BJ (cell line): ENCODE measurements around the gene TMEM269. TPM values are rescaled to one million over a fixed set of nuclear protein-coding genes. Genes with fewer than 3 reads are reported as not detected.

Source experiments
- CTCF ChIA-PET: fragments of 350-600 bp; formaldehyde crosslinking; extraction: SDS; loops from one replicate; lab custom pipeline; 2021; ENCODE audit warnings: antibody characterized with exemption, inconsistent platforms; lab: Yijun Ruan, JAX
- POLR2A ChIA-PET: fragments of 300-600 bp; sonication (Branson Sonifier 250); formaldehyde crosslinking; extraction: SDS; loops from one replicate; lab custom pipeline; 2021; ENCODE audit warnings: antibody characterized with exemption; lab: Charles Lee
- DNase-seq: peaks from one replicate; pipeline ENCODE4 v3.0.0-alpha.2; 2011; ENCODE audit warnings: low read depth
- H3K27me3 ChIP-seq: 2 replicates; pipeline ENCODE4 v1.6.0; 2011; ENCODE audit warnings: low read length; ENCODE audit not compliant: control insufficient read depth, insufficient read depth
- H3K36me3 ChIP-seq: 2 replicates; pipeline ENCODE4 v1.5.1; 2011; ENCODE audit warnings: low read length; ENCODE audit not compliant: control insufficient read depth, insufficient read depth
- H3K4me3 ChIP-seq: 2 replicates; pipeline ENCODE4 v1.5.1; 2011; ENCODE audit warnings: low read depth, mild to moderate bottlenecking, control low read depth, low read length
- polyA plus RNA-seq: library from polyadenylated mRNA; depleted of rRNA; stranded (reverse); fragments of >200 nt; gene quantifications from 2 replicates; pipeline ENCODE4 v1.2.3, GENCODE V29; 2011
- TF ChIP-seq, protein P1 (sequence below): IDR thresholded peaks from 2 replicates; pipeline ENCODE4 v1.5.1; 2011; ENCODE audit warnings: low read depth, mild to moderate bottlenecking, control low read depth, inconsistent platforms, low read length, moderate library complexity; ENCODE audit not compliant: insufficient read depth

TMEM269 gene
- polyA plus RNA-seq, 1 experiment = not detected

- TF ChIP-seq, protein P1, sequence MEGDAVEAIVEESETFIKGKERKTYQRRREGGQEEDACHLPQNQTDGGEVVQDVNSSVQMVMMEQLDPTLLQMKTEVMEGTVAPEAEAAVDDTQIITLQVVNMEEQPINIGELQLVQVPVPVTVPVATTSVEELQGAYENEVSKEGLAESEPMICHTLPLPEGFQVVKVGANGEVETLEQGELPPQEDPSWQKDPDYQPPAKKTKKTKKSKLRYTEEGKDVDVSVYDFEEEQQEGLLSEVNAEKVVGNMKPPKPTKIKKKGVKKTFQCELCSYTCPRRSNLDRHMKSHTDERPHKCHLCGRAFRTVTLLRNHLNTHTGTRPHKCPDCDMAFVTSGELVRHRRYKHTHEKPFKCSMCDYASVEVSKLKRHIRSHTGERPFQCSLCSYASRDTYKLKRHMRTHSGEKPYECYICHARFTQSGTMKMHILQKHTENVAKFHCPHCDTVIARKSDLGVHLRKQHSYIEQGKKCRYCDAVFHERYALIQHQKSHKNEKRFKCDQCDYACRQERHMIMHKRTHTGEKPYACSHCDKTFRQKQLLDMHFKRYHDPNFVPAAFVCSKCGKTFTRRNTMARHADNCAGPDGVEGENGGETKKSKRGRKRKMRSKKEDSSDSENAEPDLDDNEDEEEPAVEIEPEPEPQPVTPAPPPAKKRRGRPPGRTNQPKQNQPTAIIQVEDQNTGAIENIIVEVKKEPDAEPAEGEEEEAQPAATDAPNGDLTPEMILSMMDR = no peak
- ChIA-PET POLR2A (no interaction called here), CTCF (interaction anchor here (0.7 to 1.3 kb wide), 2 partner anchors 9 to 161 kb away, joined by 3 read pairs; no protein-coding TSS in a partner anchor)
- no peaks in the 10 kb centered on the region for H3K27me3 ChIP-seq
- peaks cover 21% of the 10 kb centered on the region for H3K36me3 ChIP-seq
- no peak overlapping the region for H3K4me3 ChIP-seq
- DNase-seq = no peak
Observed at GRCh38 chr1:42762269-42762668, 22.5 kb upstream of the TMEM269 start.

- ChIA-PET CTCF (interaction anchor here (0.8 to 3.3 kb wide), 6 partner anchors 8 to 191 kb away, joined by 3 to 17 read pairs (median 4); no protein-coding TSS in a partner anchor), POLR2A (interaction anchor here (0.6 kb wide), 1 partner anchor 431 kb away, joined by 4 read pairs; no protein-coding TSS in a partner anchor)
- no peak for DNase-seq
- Histone ChIP-seq H3K4me3 (peak overlapping the region; percentile 69), H3K36me3 (peaks cover 7% of the 10 kb centered on the region), H3K27me3 (no peaks in the 10 kb centered on the region)
- TF ChIP-seq, protein P1 = no peak
Observed at GRCh38 chr1:42765269-42765668, 19.5 kb upstream of the TMEM269 start.

DNA sequence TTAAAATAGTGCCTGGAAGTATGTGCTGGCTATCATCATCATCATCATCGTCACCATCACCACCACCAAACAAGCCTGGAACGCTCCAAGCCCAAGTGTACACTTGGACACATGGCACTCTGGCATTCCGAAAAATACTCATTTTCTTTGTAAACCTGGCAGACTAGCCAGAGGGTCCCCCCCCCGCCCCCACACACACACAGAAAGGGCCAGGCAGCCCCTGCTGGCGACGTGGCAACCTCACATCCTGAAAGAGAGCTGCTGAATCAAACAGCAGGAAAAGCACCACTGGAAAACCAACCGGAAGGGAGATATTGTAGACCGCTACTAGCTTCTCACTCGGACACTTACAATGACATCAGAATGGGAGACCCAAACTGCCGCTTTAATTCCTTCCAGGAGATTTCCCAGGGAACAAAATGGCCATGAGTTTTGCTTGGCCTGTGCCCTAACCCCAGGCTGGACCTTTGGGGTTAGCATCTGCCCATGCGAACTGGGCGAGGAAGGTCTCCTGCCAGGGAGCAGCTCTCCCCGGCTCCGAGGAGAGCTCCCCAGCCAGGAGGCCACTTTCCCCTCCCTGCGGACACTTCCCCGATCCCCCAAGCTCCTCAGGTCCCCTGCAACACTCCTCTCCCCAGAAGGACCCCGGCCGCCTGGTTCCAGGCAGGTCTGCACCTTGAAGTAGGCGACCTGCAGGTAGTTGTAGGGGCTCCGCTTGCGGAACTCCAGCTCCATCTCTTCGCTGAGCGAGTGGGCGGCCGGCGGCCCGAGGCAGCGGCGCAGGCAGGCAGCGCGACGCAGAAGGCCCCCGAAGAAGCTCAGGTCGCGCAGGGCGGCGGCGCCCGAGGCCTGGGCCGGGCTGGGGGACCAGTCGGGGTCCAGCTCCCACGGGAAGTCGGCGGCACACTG is 18.7 kb upstream of the TMEM269 start:
- Histone ChIP-seq H3K4me3 (peak overlapping the region; percentile 69), H3K36me3 (peaks cover 7% of the 10 kb centered on the region), H3K27me3 (no peaks in the 10 kb centered on the region)
- ChIA-PET POLR2A (interaction anchor here (0.6 to 0.9 kb wide), 7 partner anchors 12 to 501 kb away, joined by 3 to 6 read pairs (median 4); partner anchors contain the start of genes ERMAP and SVBP), CTCF (interaction anchor here (0.6 to 5.8 kb wide), 21 partner anchors 8 to 593 kb away, joined by 3 to 34 read pairs (median 4); no protein-coding TSS in a partner anchor)
- TF ChIP-seq, protein P1 = peak; percentile 81
- DNase-seq = no peak

DNA sequence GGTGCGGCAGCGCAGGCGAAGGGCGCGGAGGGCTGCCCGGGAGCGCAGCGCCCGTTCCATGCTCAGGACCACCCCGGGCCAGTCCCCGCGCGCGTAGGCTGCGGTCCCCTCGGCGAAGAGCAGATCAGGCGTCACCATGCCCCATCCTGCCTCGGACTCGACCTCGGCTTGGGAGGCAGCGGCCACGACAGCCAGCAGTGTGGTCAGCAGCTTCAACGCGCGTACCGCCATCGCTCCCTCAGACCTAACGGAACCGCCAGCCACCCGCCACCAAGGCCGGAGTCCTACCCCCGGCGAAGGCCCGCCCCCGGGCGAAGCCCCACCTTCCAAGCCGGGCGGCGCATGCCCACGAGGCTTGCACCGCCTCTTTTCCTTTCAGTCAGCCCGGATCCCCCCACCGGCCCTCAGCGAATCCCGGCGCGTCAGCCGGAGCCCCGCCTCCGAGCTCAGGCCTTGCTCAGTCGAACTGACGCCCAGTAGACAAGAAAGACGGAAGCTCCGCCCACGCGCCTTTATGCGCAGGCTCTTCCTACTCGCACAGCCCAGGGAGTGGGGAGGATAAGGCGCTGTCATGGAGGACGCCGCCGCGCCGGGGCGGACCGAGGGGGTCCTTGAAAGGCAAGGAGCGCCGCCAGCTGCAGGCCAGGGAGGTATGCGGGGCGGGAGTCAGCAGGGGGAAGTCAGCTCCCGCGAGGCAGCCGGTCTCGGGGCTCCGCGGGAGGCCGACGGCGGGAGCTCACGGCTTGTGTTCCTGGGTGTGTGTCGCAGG is 17.9 kb upstream of the TMEM269 start, which contains the start of the genes C1orf50 and P3H1:
C1orf50 (plus strand) TSS at position 509 of the 769 bp plus-strand sequence; CDS start at position 572, 63 bp downstream.
P3H1 (minus strand) TSS at position 288 of the 769 bp plus-strand sequence; CDS start at position 231, 57 bp downstream.
- H3K4me3 ChIP-seq = peak within 1 kb of the TSS; percentile 69
- no peaks in the 10 kb centered on the region for H3K27me3 ChIP-seq
- POLR2A ChIA-PET = interaction anchor here (0.6 to 0.9 kb wide), 4 partner anchors 50 to 500 kb away, joined by 3 to 6 read pairs (median 4); partner anchors contain the start of genes ERMAP and SVBP
- peaks cover 5% of the 10 kb centered on the region for H3K36me3 ChIP-seq
- DNase-seq = peak; percentile 97
- TF ChIP-seq, protein P1 = no peak
- CTCF ChIA-PET = interaction anchor here (0.6 to 5.8 kb wide), 12 partner anchors 7 to 594 kb away, joined by 3 to 34 read pairs (median 5); no protein-coding TSS in a partner anchor
